Natural killer cell treated with Interleukin-12 subunit alpha and Interleukin-12 subunit beta and Interleukin-15 and Interleukin-18, amount 100 ng/mL, for 72 hours (primary cell): ENCODE results near the gene IL15. TPM values are rescaled to one million over a fixed set of nuclear protein-coding genes. Genes with fewer than 3 reads are reported as not detected.
"Not testable (repeated sequence)": the region's sequence is repeated elsewhere in the genome, so short reads cannot be mapped to it uniquely, and the experiment has no call there.

Experiments used
- ATAC-seq, 2 donors: fragments of 150-1000 bp; cut with Tn5 transposase in 1 of 2; sonication (Bioruptor Pico), chemical (Tn5 transposase) in 1 of 2; 2 replicates each; pipeline ENCODE4 v1.10.0; 2021
- DNase-seq: peaks from one replicate; pipeline ENCODE4 v3.0.0; 2022; ENCODE audit warnings: low spot score
- H3K27ac Mint-ChIP-seq, 2 donors: 1 replicate in 1 of 2; 2 replicates in 1 of 2; pipeline ENCODE4 v1.8.0; 2022; ENCODE audit warnings: mixed read lengths in 2 of 2, mild to moderate bottlenecking in 1 of 2, moderate library complexity in 1 of 2
- H3K27me3 Mint-ChIP-seq, 2 donors: 1 replicate in 1 of 2; 2 replicates in 1 of 2; pipeline ENCODE4 v1.8.0; 2022; ENCODE audit warnings: mixed read lengths in 2 of 2
- H3K36me3 Mint-ChIP-seq: one replicate; pipeline ENCODE4 v1.8.0; 2022; ENCODE audit warnings: mixed read lengths
- H3K4me1 Mint-ChIP-seq, 2 donors: 1 replicate in 1 of 2; 2 replicates in 1 of 2; pipeline ENCODE4 v1.8.0; 2022; ENCODE audit warnings: low read depth in 2 of 2, mixed read lengths in 2 of 2, mild to moderate bottlenecking in 1 of 2
- H3K4me3 Mint-ChIP-seq: one replicate; pipeline ENCODE4 v1.8.0; 2022; ENCODE audit warnings: mixed read lengths
- H3K9me3 Mint-ChIP-seq: 2 replicates; pipeline ENCODE4 v1.8.0; 2022; ENCODE audit warnings: mixed read lengths
- total RNA-seq, 2 donors: library from RNA; stranded (reverse); gene quantifications; one replicate each; pipeline ENCODE4 v1.2.3, GENCODE V29; 2022

IL15 gene
- total RNA-seq, 2 donors from 2014 or later = 4.7 to 7.2 TPM

DNA sequence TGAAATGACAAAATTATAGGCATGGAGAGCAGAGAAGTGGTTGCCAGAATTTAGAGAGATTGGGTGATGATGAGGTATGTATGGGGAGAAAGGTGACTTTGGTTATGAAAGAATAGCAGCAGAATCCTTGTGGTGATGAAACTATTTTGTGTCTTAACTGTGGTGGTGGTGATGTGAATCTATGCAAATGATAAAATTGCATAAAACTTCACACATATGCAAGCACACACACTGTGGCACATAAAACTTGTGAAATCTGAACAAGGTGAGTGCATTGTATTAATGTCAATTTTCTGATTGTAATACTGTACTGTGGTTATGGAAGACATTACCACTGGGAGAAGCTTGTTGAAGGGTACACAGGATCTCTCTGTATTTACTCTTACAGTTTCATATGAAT, 91.0 kb downstream of the IL15 start:
- H3K36me3 Mint-ChIP-seq = peaks cover 6% of the 10 kb centered on the region
- H3K9me3 Mint-ChIP-seq = no peaks in the 10 kb centered on the region
- no peak for DNase-seq
- peak; percentile 36 to 75 for ATAC-seq
- H3K4me3 Mint-ChIP-seq = no peak overlapping the region
- no peaks in the 10 kb centered on the region for H3K27me3 Mint-ChIP-seq
- H3K4me1 Mint-ChIP-seq = peaks cover 8 to 11% of the 10 kb centered on the region in 2 donors
- no peak overlapping the region for H3K27ac Mint-ChIP-seq

DNA sequence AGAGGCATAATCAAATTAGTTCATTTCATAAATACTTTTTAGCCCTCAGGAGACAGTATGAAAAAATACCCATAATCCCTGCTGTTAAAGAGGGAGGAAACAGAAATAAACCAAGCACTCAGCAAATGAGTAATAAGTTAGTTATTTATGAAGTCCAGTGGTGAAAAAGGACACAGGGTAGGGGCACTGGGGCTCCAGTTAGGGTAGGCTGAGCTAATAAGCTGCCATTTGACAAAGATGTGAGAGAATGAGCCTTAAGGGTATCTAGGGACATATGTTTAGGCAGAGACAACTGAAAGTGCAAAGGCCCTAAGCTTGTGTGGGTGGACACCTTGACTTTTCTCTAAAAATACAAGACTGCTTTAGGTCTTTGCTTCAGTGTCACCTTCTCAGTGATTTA, 94.4 kb downstream of the IL15 start:
- H3K9me3 Mint-ChIP-seq = no peaks in the 10 kb centered on the region
- DNase-seq = no peak
- H3K4me3 Mint-ChIP-seq = no peak overlapping the region
- H3K36me3 Mint-ChIP-seq = peaks cover 5% of the 10 kb centered on the region
- peaks cover 8 to 11% of the 10 kb centered on the region in 2 donors for H3K4me1 Mint-ChIP-seq
- H3K27ac Mint-ChIP-seq = no peak overlapping the region
- H3K27me3 Mint-ChIP-seq = no peaks in the 10 kb centered on the region
- no peak for ATAC-seq

DNA sequence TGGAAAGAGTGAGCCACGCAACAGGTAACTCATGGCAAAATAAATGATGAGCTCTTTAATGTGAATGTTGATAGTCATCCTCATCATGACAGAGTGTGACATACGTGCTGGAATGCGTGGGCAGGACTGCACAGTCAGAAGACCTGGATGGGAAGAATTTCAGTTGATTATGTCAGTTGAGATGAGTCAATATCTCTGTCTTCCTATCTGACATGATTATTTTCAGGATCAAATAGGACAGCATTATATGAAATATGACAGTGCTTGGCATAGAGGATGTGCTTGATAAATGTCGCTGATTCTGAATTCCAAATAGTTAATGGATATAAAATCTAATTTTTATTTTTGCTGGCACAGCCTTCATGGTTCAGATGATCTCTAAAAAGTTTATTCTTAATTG, 95.1 kb downstream of the IL15 start:
- Mint-ChIP-seq H3K9me3 (peaks cover 4% of the 10 kb centered on the region), H3K4me1 (peaks cover 8 to 10% of the 10 kb centered on the region in 2 donors), H3K27me3 (no peaks in the 10 kb centered on the region), H3K27ac (no peak overlapping the region), H3K36me3 (peaks cover 9% of the 10 kb centered on the region), H3K4me3 (no peak overlapping the region)
- DNase-seq (no peak), ATAC-seq (no peak)

DNA sequence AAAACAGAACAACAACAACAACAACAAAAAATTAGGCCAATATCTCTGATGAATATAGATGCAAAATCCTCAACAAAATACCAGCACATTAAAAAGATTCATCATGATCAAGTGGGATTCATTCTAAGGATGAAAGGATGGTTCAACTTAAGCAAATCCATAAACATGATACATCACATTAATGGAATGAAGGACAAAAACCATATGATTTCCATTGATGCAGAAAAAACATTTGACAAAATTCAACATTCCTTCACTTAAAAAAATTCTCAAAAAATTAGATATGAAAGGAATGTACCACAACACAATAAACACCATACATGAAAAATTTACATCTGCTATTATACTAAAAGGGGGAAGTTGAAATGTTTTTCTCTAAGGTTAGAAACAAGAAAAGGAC, 103.3 kb downstream of the IL15 start:
- H3K27me3 Mint-ChIP-seq = peaks cover 0 to 14% of the 10 kb centered on the region in 2 donors
- H3K36me3 Mint-ChIP-seq = peaks cover 53% of the 10 kb centered on the region
- peaks cover 23% of the 10 kb centered on the region for H3K9me3 Mint-ChIP-seq
- ATAC-seq (no peak), DNase-seq (no peak)
- no peak overlapping the region for H3K4me3 Mint-ChIP-seq
- no peaks in the 10 kb centered on the region for H3K4me1 Mint-ChIP-seq
- no peak overlapping the region for H3K27ac Mint-ChIP-seq

DNA sequence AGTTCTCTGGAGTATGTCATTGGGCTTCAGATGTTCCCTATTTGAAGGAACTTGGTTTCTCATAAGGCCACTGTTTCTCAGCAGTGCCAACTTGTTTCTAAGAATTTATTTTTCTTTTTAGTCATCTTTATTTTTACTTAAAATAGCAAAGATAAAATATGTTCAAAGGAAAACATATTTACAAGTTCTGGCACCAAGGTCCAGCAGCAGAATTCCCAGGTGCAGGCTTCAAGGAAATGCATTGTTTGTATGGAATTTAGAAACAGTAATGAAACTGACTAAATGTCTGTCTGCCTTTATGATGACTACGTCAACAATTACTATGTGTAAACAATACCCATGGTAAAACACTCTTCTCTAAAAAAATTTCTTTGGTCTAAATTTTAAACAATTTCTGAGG, 109.6 kb downstream of the IL15 start:
- Mint-ChIP-seq H3K27ac (no peak overlapping the region), H3K9me3 (peaks cover 5% of the 10 kb centered on the region), H3K4me1 (no peaks in the 10 kb centered on the region), H3K36me3 (peaks cover 10% of the 10 kb centered on the region), H3K27me3 (peaks cover 0 to 22% of the 10 kb centered on the region in 2 donors), H3K4me3 (no peak overlapping the region)
- ATAC-seq (no peak), DNase-seq (no peak)

DNA sequence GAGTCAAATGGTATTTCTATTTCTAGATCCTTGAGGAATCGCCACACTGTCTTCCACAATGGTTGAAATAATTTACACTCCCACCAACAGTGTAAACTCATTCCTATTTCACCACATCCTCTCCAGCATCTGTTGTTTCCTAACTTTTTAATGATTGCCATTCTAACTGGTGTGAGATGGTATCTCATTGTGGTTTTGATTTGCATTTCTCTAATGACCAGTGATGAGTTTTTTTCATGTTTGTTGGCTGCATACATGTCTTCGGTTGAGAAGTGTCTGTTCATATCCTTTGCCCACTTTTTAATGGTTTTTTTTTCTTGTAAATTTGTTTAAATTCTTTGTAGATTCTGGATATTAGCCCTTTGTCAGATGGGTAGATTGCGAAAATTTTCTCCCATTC, 115.4 kb downstream of the IL15 start:
- H3K27me3 Mint-ChIP-seq, H3K4me3 Mint-ChIP-seq, H3K9me3 Mint-ChIP-seq, H3K27ac Mint-ChIP-seq, H3K36me3 Mint-ChIP-seq, H3K4me1 Mint-ChIP-seq, ATAC-seq, DNase-seq: not testable (repeated sequence)

DNA sequence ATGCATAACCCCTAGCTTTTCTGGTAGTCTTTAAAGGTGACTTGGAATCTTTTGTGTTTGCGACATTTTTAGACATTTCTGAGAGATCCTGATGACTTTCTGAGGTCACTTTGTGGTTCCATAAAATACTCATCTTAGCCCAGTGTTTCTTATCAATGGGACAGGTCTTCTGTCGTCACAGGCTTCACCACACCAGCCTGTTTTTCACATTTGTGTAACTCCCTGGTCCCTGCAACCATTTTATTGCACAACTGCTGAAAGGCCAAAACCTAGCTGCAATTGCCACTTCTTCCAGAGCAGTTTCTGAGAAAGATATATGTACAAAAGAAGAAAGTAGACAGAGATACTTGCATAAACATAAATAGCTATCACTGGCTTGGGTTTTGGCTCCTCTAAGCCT, 120.9 kb downstream of the IL15 start:
- H3K4me3 Mint-ChIP-seq = peak overlapping the region; percentile 21
- peaks cover 8 to 14% of the 10 kb centered on the region in 2 donors for H3K4me1 Mint-ChIP-seq
- DNase-seq (no peak), ATAC-seq (peak; percentile 67 to 74)
- H3K36me3 Mint-ChIP-seq = no peaks in the 10 kb centered on the region
- peak overlapping the region; percentile 40 to 75 for H3K27ac Mint-ChIP-seq
- no peaks in the 10 kb centered on the region for H3K27me3 Mint-ChIP-seq
- H3K9me3 Mint-ChIP-seq = peaks cover 6% of the 10 kb centered on the region

DNA sequence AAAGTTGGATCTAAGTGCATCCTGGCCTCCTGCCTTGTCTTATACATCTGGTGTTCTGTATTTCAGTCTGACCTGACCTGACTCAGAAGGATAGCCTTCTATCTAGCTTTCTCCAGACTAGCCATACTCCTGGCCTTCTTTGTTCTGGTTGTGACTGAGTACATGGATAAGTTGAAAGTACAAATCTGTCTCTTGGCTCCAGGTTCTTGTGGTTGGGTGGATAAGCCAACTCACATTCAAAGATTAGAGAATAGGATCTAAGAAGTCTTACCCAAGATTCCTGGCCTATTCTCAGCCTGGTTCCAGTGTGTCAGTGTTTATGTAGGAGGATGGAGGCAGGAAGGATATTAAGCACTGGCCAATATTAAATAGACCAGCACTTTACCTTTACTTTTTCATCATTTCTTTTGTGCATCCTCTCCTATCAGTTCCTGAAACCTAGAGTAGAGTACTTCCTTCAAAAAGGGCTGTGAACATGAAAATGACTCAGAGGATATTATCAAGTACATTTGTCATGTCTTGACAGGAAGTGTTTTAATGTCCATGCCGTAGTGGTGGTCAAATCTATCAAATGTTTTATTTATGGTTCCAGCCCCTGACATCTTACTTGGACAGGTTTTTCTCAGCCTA, 123.5 kb downstream of the IL15 start:
- H3K27ac Mint-ChIP-seq = no peak overlapping the region

DNA sequence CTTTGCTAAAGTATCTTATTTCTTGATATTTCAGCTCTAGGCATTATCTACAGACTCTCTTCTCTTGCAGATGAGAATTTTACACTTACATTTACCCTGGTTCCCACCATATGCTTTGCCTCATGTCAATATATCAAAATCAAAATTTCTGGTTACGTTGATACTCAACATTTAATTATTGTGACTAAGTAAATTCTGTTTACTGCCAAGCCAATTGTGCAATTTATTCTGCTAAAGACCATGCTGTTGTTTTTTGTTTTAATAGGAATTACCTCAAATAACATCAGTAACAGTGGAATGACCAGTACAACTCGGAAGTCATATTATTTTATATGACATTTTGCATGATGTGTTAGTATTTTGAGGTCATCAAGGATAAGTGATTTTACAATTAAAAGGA, 125.5 kb downstream of the IL15 start:
- no peak overlapping the region for H3K27ac Mint-ChIP-seq
- DNase-seq (no peak), ATAC-seq (no peak)

More for the DNA sequence above, 123.5 kb downstream of the IL15 start:
- Mint-ChIP-seq H3K4me3 (no peak overlapping the region), H3K9me3 (peaks cover 7% of the 10 kb centered on the region), H3K27me3 (peaks cover 0 to 2% of the 10 kb centered on the region in 2 donors), H3K36me3 (no peaks in the 10 kb centered on the region), H3K4me1 (peaks cover 8 to 14% of the 10 kb centered on the region in 2 donors)
- ATAC-seq (no peak), DNase-seq (no peak)

DNA sequence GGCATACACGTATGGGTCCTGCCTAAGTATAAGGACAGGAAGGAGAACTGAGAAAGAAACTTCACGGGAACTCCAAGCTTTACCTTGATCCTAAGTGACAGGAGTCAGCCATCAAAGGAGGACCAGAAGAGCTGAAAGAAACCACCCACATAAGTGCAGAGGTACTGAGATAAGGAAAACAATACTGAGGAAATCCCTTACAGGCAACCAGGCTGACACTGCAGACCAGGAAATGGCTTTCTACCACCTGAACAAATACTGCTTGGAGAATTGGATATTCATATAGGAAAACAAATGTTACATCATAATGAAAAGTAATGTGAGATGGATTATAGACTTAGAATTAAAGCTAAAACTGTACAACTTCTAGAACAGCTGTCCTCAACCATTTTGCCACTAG, 127.0 kb downstream of the IL15 start:
- H3K27ac Mint-ChIP-seq = no peak overlapping the region
- no peak overlapping the region for H3K4me3 Mint-ChIP-seq
- ATAC-seq (no peak), DNase-seq (no peak)
- peaks cover 4 to 5% of the 10 kb centered on the region in 2 donors for H3K4me1 Mint-ChIP-seq
- H3K27me3 Mint-ChIP-seq = peaks cover 0 to 2% of the 10 kb centered on the region in 2 donors
- no peaks in the 10 kb centered on the region for H3K36me3 Mint-ChIP-seq
- H3K9me3 Mint-ChIP-seq = peaks cover 5% of the 10 kb centered on the region

More for the DNA sequence above, 125.5 kb downstream of the IL15 start:
- Mint-ChIP-seq H3K9me3 (peaks cover 9% of the 10 kb centered on the region), H3K4me3 (no peak overlapping the region), H3K27me3 (peaks cover 0 to 2% of the 10 kb centered on the region in 2 donors), H3K36me3 (no peaks in the 10 kb centered on the region), H3K4me1 (peaks cover 8 to 14% of the 10 kb centered on the region in 2 donors)

DNA sequence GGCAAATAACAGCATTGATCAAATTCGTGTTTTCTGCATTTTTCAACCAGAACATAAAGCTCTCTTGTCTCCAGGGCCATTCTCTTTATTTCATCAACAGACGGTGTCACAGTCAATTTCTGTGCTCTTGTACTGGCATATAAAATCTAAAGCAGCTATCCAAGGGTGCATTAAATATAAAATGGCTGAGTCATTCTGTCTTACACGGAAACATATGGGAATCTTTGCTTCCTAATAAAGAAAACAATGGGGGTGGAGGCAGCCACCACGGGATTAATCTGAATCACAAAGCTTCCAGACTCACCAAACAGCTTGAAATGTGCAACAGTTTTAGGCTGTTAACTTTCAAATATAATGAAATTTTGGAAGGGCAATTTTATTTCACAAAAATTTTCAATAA, 132.6 kb downstream of the IL15 start:
- Mint-ChIP-seq H3K4me3 (no peak overlapping the region), H3K4me1 (peaks cover 13 to 14% of the 10 kb centered on the region in 2 donors), H3K36me3 (no peaks in the 10 kb centered on the region), H3K27me3 (no peaks in the 10 kb centered on the region), H3K9me3 (peaks cover 5% of the 10 kb centered on the region), H3K27ac (no peak overlapping the region)
- DNase-seq (no peak), ATAC-seq (no peak)

DNA sequence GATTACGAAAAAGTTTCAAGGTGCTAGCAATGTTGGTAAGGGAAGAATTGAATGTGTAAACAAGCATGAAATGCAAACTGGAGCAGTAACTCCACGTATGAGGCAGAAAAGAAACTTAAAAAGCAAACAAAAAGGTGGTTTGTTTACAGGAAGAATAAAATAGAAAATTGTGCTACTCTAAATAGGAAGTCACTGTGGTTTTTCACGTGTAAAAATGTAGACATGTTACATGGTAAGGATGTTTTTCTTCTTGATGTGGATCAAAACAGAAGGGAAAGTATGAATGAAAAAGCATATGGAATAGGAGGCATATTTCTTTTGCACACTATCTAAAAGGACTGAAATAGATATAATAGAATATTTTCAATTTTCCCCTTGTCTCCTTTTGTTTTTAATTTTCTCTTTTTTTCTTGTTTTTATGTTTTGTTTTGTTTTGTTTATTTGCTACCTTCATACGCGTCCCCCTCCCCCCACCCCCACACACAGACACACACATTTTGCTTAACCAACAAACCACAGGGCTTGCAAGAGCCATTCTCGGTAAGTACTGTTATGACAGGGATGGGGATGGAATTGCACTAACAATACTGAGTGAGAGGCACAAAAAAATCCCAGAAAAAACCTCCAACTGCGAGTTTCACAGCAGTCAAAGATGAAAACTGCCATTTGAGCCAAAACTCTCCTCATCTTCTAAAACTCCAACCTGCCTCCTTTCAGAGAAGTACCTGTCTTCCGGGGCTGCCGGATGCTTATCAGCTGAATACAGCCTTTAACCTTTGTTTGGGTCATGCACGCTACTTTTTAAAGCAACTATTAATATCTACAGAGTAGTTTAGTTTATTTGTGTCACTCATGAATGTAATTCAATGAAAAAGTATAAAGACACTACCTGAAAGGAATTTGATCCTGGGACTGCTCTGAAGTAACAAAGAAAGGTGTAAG, 135.8 kb downstream of the IL15 start:
- H3K36me3 Mint-ChIP-seq = no peaks in the 10 kb centered on the region
- peak; percentile 74 to 82 for ATAC-seq
- H3K27ac Mint-ChIP-seq = peak overlapping the region in 1 of 2 donors; percentile 42

DNA sequence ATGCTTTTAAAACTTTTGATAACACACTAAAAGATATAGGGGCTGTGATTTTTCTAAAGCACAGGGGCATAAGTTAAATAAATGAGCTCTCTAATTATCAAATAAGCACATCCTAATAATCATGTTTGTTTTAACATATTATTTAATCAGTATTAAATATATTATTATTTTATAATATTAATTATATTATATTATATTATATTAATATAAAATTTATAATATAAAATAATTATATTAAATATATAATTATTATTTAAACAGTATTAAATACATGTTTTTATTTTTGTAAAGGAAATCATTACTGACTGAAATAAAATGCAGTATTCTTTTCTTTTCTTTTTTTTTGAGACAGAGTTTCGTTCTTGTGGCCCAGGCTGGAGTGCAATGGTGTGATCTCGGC, 136.5 kb downstream of the IL15 start:
- Mint-ChIP-seq H3K27me3 (no peaks in the 10 kb centered on the region), H3K27ac (peak overlapping the region in 1 of 2 donors; percentile 42), H3K4me3 (peak overlapping the region; percentile 30), H3K9me3 (peaks cover 4% of the 10 kb centered on the region), H3K4me1 (peaks cover 13 to 14% of the 10 kb centered on the region in 2 donors), H3K36me3 (no peaks in the 10 kb centered on the region)
- no peak for ATAC-seq
- no peak for DNase-seq

More for the DNA sequence above, 135.8 kb downstream of the IL15 start:
- Mint-ChIP-seq H3K4me1 (peaks cover 13 to 14% of the 10 kb centered on the region in 2 donors), H3K27me3 (no peaks in the 10 kb centered on the region), H3K9me3 (peaks cover 4% of the 10 kb centered on the region), H3K4me3 (peak overlapping the region; percentile 30)
- DNase-seq = no peak

DNA sequence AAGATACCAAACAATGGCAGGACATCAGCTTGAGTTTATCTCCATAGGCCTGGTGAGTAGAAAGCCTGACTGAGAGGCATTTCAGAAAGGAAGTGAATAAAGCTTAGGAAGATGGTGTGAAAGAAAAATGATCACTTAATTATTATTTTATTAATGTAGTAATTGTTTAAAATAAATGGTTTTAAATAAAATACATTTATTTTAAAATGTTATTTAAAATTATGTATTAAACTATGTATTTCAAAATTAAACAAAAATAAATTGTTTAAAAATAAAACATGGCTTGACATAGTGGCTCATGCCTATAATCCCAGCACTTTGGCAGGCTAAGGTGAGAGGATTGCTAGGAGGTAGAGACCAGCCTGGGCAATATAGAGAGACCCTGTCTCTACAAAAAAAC, 145.8 kb downstream of the IL15 start:
- Mint-ChIP-seq H3K4me3 (no peak overlapping the region), H3K4me1 (no peaks in the 10 kb centered on the region), H3K27me3 (no peaks in the 10 kb centered on the region), H3K27ac (no peak overlapping the region), H3K9me3 (no peaks in the 10 kb centered on the region), H3K36me3 (no peaks in the 10 kb centered on the region)
- DNase-seq (no peak), ATAC-seq (no peak)
